K562 (cell line): ENCODE data around the gene GRK4. TPM values are rescaled to one million over a fixed set of nuclear protein-coding genes. Genes with fewer than 3 reads are reported as not detected.

Experiments used
- ATAC-seq: fragments of 200-7000 bp; cut with Tn5 transposase; 3 replicates; pipeline ENCODE4 v1.9.1; 2020; ENCODE audit warnings: moderate library complexity
- BruUV-seq: library from RNA; stranded (reverse); fragments of 400-500 nt; replicated peaks from 2 replicates; lab custom pipeline; 2021; lab: Mats Ljungman, UMichigan
- CTCF ChIA-PET: fragments of 300-600 bp; formaldehyde crosslinking; extraction: SDS; loops from one replicate; lab custom pipeline; 2021; ENCODE audit warnings: low intra/inter-chr PET ratio; lab: Yijun Ruan, JAX
- POLR2A ChIA-PET: fragments of 300-600, 350-650 bp; sonication (Branson Sonifier 250); formaldehyde crosslinking; extraction: SDS; loops from one replicate; lab custom pipeline; 2021; ENCODE audit warnings: antibody characterized with exemption, inconsistent platforms; lab: Yijun Ruan, JAX
- DNase-seq, 4 experiments: peaks; one replicate each; pipeline versions ENCODE4 v3.0.0 to v3.0.0-alpha.2; 2011 to 2018; ENCODE audit warnings: low spot score in 3 of 4, mixed read lengths in 3 of 4; ENCODE audit errors: extremely low read depth in 1 of 4
- FAIRE-seq: peaks from 2 replicates; lab custom pipeline; 2011; peaks lifted over from hg19 to GRCh38; lab: Jason Lieb, UNC
- H2AFZ ChIP-seq: 2 replicates; pipeline ENCODE4 v1.6.0; 2011; ENCODE audit warnings: low read depth, low read length, control low read depth, inconsistent platforms
- H3K27ac ChIP-seq: fragments of 200-600 bp; 3 replicates; pipeline ENCODE4 v1.8.0; 2011; ENCODE audit warnings: low read depth, mild to moderate bottlenecking, control low read depth, inconsistent platforms, low read length, moderate library complexity, mixed read lengths; ENCODE audit errors: extremely low read depth
- H3K27me3 ChIP-seq, 2 experiments: fragments of 300-600 bp in 1 of 2; 2 replicates in 1 of 2; 3 replicates in 1 of 2; pipeline versions ENCODE4 v1.6.0 to v1.8.0; 2011; ENCODE audit warnings: inconsistent platforms in 2 of 2, low read length in 2 of 2, mild to moderate bottlenecking in 1 of 2, mixed read lengths in 1 of 2, moderate library complexity in 1 of 2; ENCODE audit not compliant: control insufficient read depth in 2 of 2, insufficient read depth in 2 of 2
- H3K36me3 ChIP-seq: fragments of 300-600 bp; 3 replicates; pipeline ENCODE4 v1.8.0; 2011; ENCODE audit warnings: mild to moderate bottlenecking, low read length, inconsistent platforms; ENCODE audit not compliant: control insufficient read depth, insufficient read depth
- H3K4me1 ChIP-seq, 2 experiments: fragments of 200-600 bp in 1 of 2; replicated peaks in 1 of 2; 2 replicates in 1 of 2; 3 replicates in 1 of 2; pipeline versions ENCODE4 v1.5.1 to v1.8.0; 2011; ENCODE audit warnings: inconsistent platforms in 2 of 2, low read length in 2 of 2, mild to moderate bottlenecking in 1 of 2, mixed read lengths in 1 of 2, moderate library complexity in 1 of 2; ENCODE audit not compliant: control insufficient read depth in 2 of 2, insufficient read depth in 2 of 2
- H3K4me2 ChIP-seq: 2 replicates; pipeline ENCODE4 v1.6.1; 2011; ENCODE audit warnings: low read length, control low read depth, inconsistent platforms, mixed read lengths; ENCODE audit not compliant: insufficient read depth
- H3K4me3 ChIP-seq: fragments of 200-600 bp; sonication (generic), shearing (Covaris generic); 2 replicates; pipeline ENCODE4 v1.5.1; 2016; ENCODE audit warnings: control low read depth, inconsistent platforms
- H3K79me2 ChIP-seq: fragments of 200-600 bp; 3 replicates; pipeline ENCODE4 v1.8.0; 2011; ENCODE audit warnings: low read length, inconsistent platforms; ENCODE audit not compliant: control insufficient read depth, insufficient read depth
- H3K9ac ChIP-seq, 2 experiments: 2 replicates each; pipeline versions ENCODE4 v1.6.0 to v1.6.1; 2011; ENCODE audit warnings: low read depth in 2 of 2, low read length in 2 of 2, control low read depth in 1 of 2, inconsistent platforms in 1 of 2, mild to moderate bottlenecking in 1 of 2, mixed read lengths in 1 of 2; ENCODE audit not compliant: insufficient read depth in 1 of 2
- H3K9me1 ChIP-seq: one replicate; pipeline ENCODE4 v1.6.0; 2011; ENCODE audit warnings: inconsistent platforms, mild to moderate bottlenecking, low read length, moderate library complexity; ENCODE audit not compliant: control insufficient read depth, insufficient read depth
- H3K9me3 ChIP-seq: replicated peaks from 2 replicates; pipeline ENCODE4 v1.5.1; 2011; ENCODE audit warnings: low read depth, low read length, inconsistent platforms; ENCODE audit not compliant: control insufficient read depth, insufficient read depth
- H4K20me1 ChIP-seq: replicated peaks from 2 replicates; pipeline ENCODE4 v1.6.1; 2011; ENCODE audit warnings: low read length, inconsistent platforms, mixed read lengths; ENCODE audit not compliant: control insufficient read depth, insufficient read depth
- ATF4 ChIP-seq: fragments of 450-650 bp; formaldehyde crosslinking; IDR thresholded peaks from 2 replicates; pipeline ENCODE4 v1.4.0; 2022; ENCODE audit warnings: mild to moderate bottlenecking, moderate library complexity
- ATF7 ChIP-seq: fragments of 450-650 bp; IDR thresholded peaks from 2 replicates; pipeline ENCODE4 v1.7.1; 2014; ENCODE audit warnings: mild to moderate bottlenecking, moderate library complexity
- CCNT2 ChIP-seq: IDR thresholded peaks from 2 replicates; pipeline ENCODE4 v1.6.1; 2011; ENCODE audit warnings: borderline replicate concordance, low read depth, mild to moderate bottlenecking, moderate library complexity, mixed read lengths, low read length; ENCODE audit not compliant: insufficient read length; ENCODE audit errors: extremely low read depth
- FOXJ2 ChIP-seq: fragments of 200-800 bp; sonication (Bioruptor generic); IDR thresholded peaks from 2 replicates; pipeline ENCODE4 v1.6.1; 2016; ENCODE audit warnings: missing genetic modification characterization, missing compliant biosample characterization
- MTA2 ChIP-seq: fragments of 450-650 bp; IDR thresholded peaks from 2 replicates; pipeline ENCODE4 v1.6.1; 2016; ENCODE audit warnings: low read depth
- OTX1 ChIP-seq: fragments of 450-650 bp; formaldehyde crosslinking; IDR thresholded peaks from 2 replicates; pipeline ENCODE4 v1.4.0; 2022; ENCODE audit warnings: mild to moderate bottlenecking
- POU5F1 ChIP-seq: fragments of 150-350 bp; IDR thresholded peaks from 2 replicates; pipeline ENCODE4 v1.6.1; 2014; ENCODE audit warnings: borderline replicate concordance, low read length, low read depth, mild to moderate bottlenecking; ENCODE audit not compliant: partially characterized antibody
- ZFP30 ChIP-seq: fragments of 250-450 bp; sonication (Bioruptor Pico); IDR thresholded peaks from 2 replicates; pipeline ENCODE4 v1.8.0; 2022; ENCODE audit warnings: moderate library complexity, mild to moderate bottlenecking, inconsistent platforms, borderline replicate concordance
- ZFX ChIP-seq: sonication (generic); formaldehyde crosslinking; IDR thresholded peaks from 2 replicates; pipeline ENCODE4 v1.8.0; 2022; ENCODE audit warnings: mild to moderate bottlenecking, missing genetic modification reagents, moderate library complexity
- ZNF324 ChIP-seq: fragments of 250-450 bp; sonication (Bioruptor Pico); IDR thresholded peaks from 2 replicates; pipeline ENCODE4 v1.4.0; 2020; ENCODE audit warnings: mild to moderate bottlenecking
- ZNF77 ChIP-seq: fragments of 250-450 bp; sonication (Bioruptor Pico); IDR thresholded peaks from 2 replicates; pipeline ENCODE4 v1.5.0; 2020
- WGBS: fragments of 100-300 bp; shearing (Covaris generic); methylation state at CpG from one replicate; pipeline ENCODE4 v1.1.6; 2016; ENCODE audit warnings: low coverage, mixed read lengths; ENCODE audit not compliant: insufficient coverage; ENCODE audit errors: missing lambda C conversion rate; 5-methylcytosine and 5-hydroxymethylcytosine counted together
- in situ Hi-C: fragments of 300-500 bp; cut with MboI; formaldehyde crosslinking; loops from 4 replicates; pipeline ENCODE4 v1.15.0; 2018; ENCODE audit warnings: inconsistent platforms, mixed read lengths
- intact Hi-C: fragments of 100-400 bp; cut with micrococcal nuclease; formaldehyde crosslinking; loops from 2 replicates; pipeline ENCODE4 v1.14.2; 2022
- polyA plus RNA-seq, 8 experiments: library from polyadenylated mRNA; depleted of rRNA in 4 of 8; stranded (reverse) in 5 of 8; unstranded in 3 of 8; fragments of >200 nt; fragmentation: Nextera tagmentation in 2 of 8; fragmentation: Illumina TruSeq in 1 of 8; extraction: Ambion mirVana in 2 of 8; extraction: Trizol in 1 of 8; gene quantifications; 2 replicates each; pipeline versions ENCODE4 v1.2.1 to v1.2.3, GENCODE V29; 2011 to 2014; ENCODE audit warnings: inconsistent platforms in 1 of 8, missing spikeins in 1 of 8
- total RNA-seq, 7 experiments: library from RNA; depleted of rRNA in 6 of 7; stranded (reverse); fragments of >200 nt in 6 of 7; fragmentation: Illumina TruSeq in 2 of 7; extraction: Trizol in 2 of 7; gene quantifications; 2 replicates each; pipeline versions ENCODE4 v1.2.1 to v1.2.3, GENCODE V29; 2011 to 2021; ENCODE audit warnings: low replicate concordance in 1 of 7
- TF ChIP-seq, protein P1 (sequence below): fragments of 250-450 bp; sonication (Bioruptor Pico); IDR thresholded peaks from 2 replicates; pipeline ENCODE4 v1.5.0; 2020; ENCODE audit warnings: mild to moderate bottlenecking, borderline replicate concordance

The GRK4 gene
- total and polyA plus RNA-seq, 9 of the 15 experiments (the other 6 are each of a cell fraction or from before 2014, with no cell fraction given): 1.1 to 4.8 (median 2.6) TPM

GRCh38 chr4:2927016-2927695 lies 36.2 kb upstream of the GRK4 start:
- Histone ChIP-seq H3K4me1 (peaks cover 0 to 21% of the 10 kb centered on the region in 2 experiments; a peak in 1 of 5 replicates), H4K20me1 (0 out of 2 replicates have a peak, but pooled peaks cover 8% of the 10 kb centered on the region), H3K9me3 (no peaks in the 10 kb centered on the region), H3K36me3 (peaks cover 84% of the 10 kb centered on the region; the same call in 2 of the 3 replicates), H3K9me1 (no peaks in the 10 kb centered on the region), H3K27me3 (no peaks in the 10 kb centered on the region), H3K27ac (no peak overlapping the region), H3K9ac (no peak overlapping the region), H2AFZ (no peak overlapping the region), H3K4me2 (no peak overlapping the region), H3K4me3 (no peak overlapping the region), H3K79me2 (no peaks in the 10 kb centered on the region; the same call in 2 of the 3 replicates)
- intact Hi-C loops: no loop called here
- DNase-seq: no peak
- POLR2A ChIA-PET: interaction anchor here (1.2 kb wide), 1 partner anchor 15 kb away, joined by 3 read pairs; no protein-coding TSS in a partner anchor
- in situ Hi-C loops: no loop called here
- 92% methylated on average over 17 of the region's 18 CpGs for WGBS
- FAIRE-seq: no peak
- no peak for ATAC-seq
- no TSS peak for BruUV-seq
- TF ChIP-seq ZNF324 (CRISPR knock-in tag): no peak
- CTCF ChIA-PET: no interaction called here

DNA sequence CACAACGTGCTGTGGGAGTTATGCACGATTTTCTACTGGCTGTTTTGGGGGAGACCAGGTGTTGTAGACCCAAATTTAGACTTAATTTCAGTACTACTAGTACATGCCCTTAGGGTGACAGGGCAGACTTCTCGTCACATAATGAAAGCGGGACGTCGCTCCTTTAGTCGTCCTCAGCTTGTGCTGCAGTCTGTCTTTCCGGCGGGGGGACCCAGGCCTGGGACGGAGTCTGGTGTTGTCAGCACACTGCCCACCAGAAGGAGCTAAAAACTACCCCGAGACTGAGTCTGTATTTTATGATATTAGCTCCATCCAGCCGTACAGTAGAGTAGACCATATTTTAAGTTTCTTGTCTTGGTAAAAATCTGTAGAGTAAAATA lies 35.7 kb upstream of the GRK4 start:
- Histone ChIP-seq H3K27ac (no peak overlapping the region), H3K9me1 (no peaks in the 10 kb centered on the region), H4K20me1 (0 out of 2 replicates have a peak, but pooled peaks cover 8% of the 10 kb centered on the region), H3K79me2 (no peaks in the 10 kb centered on the region; the same call in 2 of the 3 replicates)
- ATAC-seq: no peak
- 87% methylated on average over 12 of the region's 12 CpGs for WGBS
- intact Hi-C loops: no loop called here
- TF ChIP-seq MTA2: no peak
- no peak for TF ChIP-seq ZFP30 (CRISPR knock-in tag)
- no peak for TF ChIP-seq ZFX (CRISPR knock-in tag)
- TF ChIP-seq ATF4 (CRISPR knock-in tag): no peak
- TF ChIP-seq CCNT2: no peak
- no peak for TF ChIP-seq OTX1 (CRISPR knock-in tag)
- TF ChIP-seq, protein P1, sequence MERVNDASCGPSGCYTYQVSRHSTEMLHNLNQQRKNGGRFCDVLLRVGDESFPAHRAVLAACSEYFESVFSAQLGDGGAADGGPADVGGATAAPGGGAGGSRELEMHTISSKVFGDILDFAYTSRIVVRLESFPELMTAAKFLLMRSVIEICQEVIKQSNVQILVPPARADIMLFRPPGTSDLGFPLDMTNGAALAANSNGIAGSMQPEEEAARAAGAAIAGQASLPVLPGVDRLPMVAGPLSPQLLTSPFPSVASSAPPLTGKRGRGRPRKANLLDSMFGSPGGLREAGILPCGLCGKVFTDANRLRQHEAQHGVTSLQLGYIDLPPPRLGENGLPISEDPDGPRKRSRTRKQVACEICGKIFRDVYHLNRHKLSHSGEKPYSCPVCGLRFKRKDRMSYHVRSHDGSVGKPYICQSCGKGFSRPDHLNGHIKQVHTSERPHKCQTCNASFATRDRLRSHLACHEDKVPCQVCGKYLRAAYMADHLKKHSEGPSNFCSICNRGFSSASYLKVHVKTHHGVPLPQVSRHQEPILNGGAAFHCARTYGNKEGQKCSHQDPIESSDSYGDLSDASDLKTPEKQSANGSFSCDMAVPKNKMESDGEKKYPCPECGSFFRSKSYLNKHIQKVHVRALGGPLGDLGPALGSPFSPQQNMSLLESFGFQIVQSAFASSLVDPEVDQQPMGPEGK: no peak
- no peak for TF ChIP-seq ATF7
- no peak for TF ChIP-seq ZNF77
- TF ChIP-seq FOXJ2 (tag): no peak
- no peak for TF ChIP-seq POU5F1
- TF ChIP-seq, all 486 proteins: peak for 0
- Histone ChIP-seq H3K4me2 (no peak overlapping the region), H3K9ac (no peak overlapping the region), H3K36me3 (peaks cover 90% of the 10 kb centered on the region; the same call in 2 of the 3 replicates), H2AFZ (no peak overlapping the region), H3K9me3 (no peaks in the 10 kb centered on the region), H3K27me3 (no peaks in the 10 kb centered on the region), H3K4me3 (no peak overlapping the region), H3K4me1 (peaks cover 0 to 27% of the 10 kb centered on the region in 2 experiments; a peak in 2 of 5 replicates)
- POLR2A ChIA-PET: interaction anchor here (1.2 kb wide), 1 partner anchor 15 kb away, joined by 3 read pairs; no protein-coding TSS in a partner anchor
- FAIRE-seq (no peak), DNase-seq (no peak)
- CTCF ChIA-PET: no interaction called here
- no TSS peak for BruUV-seq
- in situ Hi-C loops: no loop called here
